Breast epithelium (tissue), 3 donors: ENCODE measurements around the gene ALOX5.

Experiments used
- POLR2AphosphoS5 ChIP-seq, 3 donors: sonication (generic); formaldehyde crosslinking; IDR thresholded peaks; one replicate each; pipeline ENCODE4 v1.6.1; 2017; ENCODE audit warnings: antibody characterized with exemption in 3 of 3
- TF ChIP-seq, protein P1 (sequence below), 3 donors: fragments of 450-650 bp; IDR thresholded peaks; one replicate each; pipeline ENCODE4 v1.5.1; 2016 to 2017; ENCODE audit warnings: antibody characterized with exemption in 3 of 3, mild to moderate bottlenecking in 3 of 3, moderate library complexity in 3 of 3

DNA sequence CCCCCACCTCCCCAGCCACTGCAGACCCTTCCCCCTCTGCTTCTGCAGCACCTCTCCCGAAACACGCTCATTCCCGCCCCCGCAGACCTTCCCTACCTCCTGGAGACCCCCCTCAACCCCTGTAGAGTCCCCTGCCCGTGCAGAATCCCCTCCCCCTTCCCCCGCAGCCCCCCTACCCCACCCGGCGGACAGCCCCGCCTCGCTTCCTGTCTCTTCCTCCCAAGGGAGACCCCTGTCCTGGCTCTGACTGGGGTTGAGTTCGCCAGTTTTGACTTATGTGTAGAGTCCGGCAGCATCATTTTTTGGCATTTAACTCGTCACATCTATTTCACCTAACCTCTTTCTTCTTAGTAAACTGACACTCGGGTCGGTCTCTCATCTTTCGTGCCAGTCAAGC, 54.0 kb downstream of the ALOX5 start:
- TF ChIP-seq, protein P1, sequence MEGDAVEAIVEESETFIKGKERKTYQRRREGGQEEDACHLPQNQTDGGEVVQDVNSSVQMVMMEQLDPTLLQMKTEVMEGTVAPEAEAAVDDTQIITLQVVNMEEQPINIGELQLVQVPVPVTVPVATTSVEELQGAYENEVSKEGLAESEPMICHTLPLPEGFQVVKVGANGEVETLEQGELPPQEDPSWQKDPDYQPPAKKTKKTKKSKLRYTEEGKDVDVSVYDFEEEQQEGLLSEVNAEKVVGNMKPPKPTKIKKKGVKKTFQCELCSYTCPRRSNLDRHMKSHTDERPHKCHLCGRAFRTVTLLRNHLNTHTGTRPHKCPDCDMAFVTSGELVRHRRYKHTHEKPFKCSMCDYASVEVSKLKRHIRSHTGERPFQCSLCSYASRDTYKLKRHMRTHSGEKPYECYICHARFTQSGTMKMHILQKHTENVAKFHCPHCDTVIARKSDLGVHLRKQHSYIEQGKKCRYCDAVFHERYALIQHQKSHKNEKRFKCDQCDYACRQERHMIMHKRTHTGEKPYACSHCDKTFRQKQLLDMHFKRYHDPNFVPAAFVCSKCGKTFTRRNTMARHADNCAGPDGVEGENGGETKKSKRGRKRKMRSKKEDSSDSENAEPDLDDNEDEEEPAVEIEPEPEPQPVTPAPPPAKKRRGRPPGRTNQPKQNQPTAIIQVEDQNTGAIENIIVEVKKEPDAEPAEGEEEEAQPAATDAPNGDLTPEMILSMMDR (IDR thresholded peaks at IDR 0.05): no peak
- TF ChIP-seq POLR2AphosphoS5 (IDR thresholded peaks at IDR 0.05): no peak
